Right lobe of liver (tissue), 6 donors: ENCODE data around the gene DTX3. TPM values are rescaled to one million over a fixed set of nuclear protein-coding genes. Genes with fewer than 3 reads are reported as not detected.

Source experiments
- ATAC-seq, 4 donors: fragments of 200-7000 bp; cut with Tn5 transposase; one replicate each; pipeline ENCODE4 v1.9.1; 2020; ENCODE audit warnings: mild to moderate bottlenecking in 4 of 4, moderate library complexity in 4 of 4
- DNase-seq, 3 donors: peaks; one replicate each; pipeline ENCODE4 v3.0.0-alpha.2; 2020
- H3K27ac ChIP-seq, 3 donors: fragments of 200-600 bp; one replicate each; pipeline ENCODE4 v1.8.0; 2022
- H3K27me3 ChIP-seq, 2 donors: fragments of 200-600 bp; one replicate each; pipeline ENCODE4 v1.8.0; 2022
- H3K36me3 ChIP-seq, 4 donors: fragments of 200-600 bp; sonication (generic) in 1 of 4; one replicate each; pipeline versions ENCODE4 v1.5.1 to v1.8.0; 2017 to 2022; ENCODE audit warnings: control low read depth in 1 of 4
- H3K4me1 ChIP-seq, 4 donors: fragments of 200-600 bp; sonication (generic) in 1 of 4; one replicate each; pipeline versions ENCODE4 v1.5.1 to v1.8.0; 2017 to 2022; ENCODE audit warnings: control low read depth in 1 of 4
- H3K4me3 ChIP-seq, 3 donors: fragments of 200-600 bp; one replicate each; pipeline ENCODE4 v1.8.0; 2022
- H3K9me3 ChIP-seq, 4 donors: fragments of 200-600 bp; sonication (generic) in 1 of 4; one replicate each; pipeline versions ENCODE4 v1.5.1 to v1.8.0; 2017 to 2022; ENCODE audit warnings: control low read depth in 1 of 4
- POLR2A ChIP-seq: fragments of 450-650 bp; IDR thresholded peaks from one replicate; pipeline ENCODE4 v1.6.1; 2017; ENCODE audit warnings: antibody characterized with exemption, mild to moderate bottlenecking
- WGBS: methylation state at CpG from one replicate; pipeline ENCODE4 v1.1.6; 2018; ENCODE audit warnings: low coverage, low lambda C conversion rate; ENCODE audit not compliant: insufficient coverage; ENCODE audit errors: missing lambda C conversion rate; 5-methylcytosine and 5-hydroxymethylcytosine counted together
- intact Hi-C, 2 donors: fragments of 100-400 bp; cut with DNase I; formaldehyde crosslinking; loops; one replicate each; pipeline versions ENCODE4 v1.11.2 to v1.14.1; 2022
- total RNA-seq, 6 experiments: library from RNA; depleted of rRNA in 2 of 6; stranded (reverse); fragments of >200 nt in 2 of 6; fragmentation: NEBNext Ultra II Directional in 3 of 6; extraction: Animal tissue kit (Norgen Biotek cat#: 25700) in 3 of 6; gene quantifications; one replicate each; pipeline versions ENCODE4 v1.1.0 to v1.2.4, GENCODE V29; 2016 to 2023
- TF ChIP-seq, protein P1 (sequence below), 4 donors: fragments of 200-600 bp in 3 of 4; fragments of 450-650 bp in 1 of 4; IDR thresholded peaks; one replicate each; pipeline versions ENCODE4 v1.5.1 to v1.8.0; 2016 to 2022; ENCODE audit warnings: antibody characterized with exemption in 4 of 4, mild to moderate bottlenecking in 2 of 4
- donor health status: DM: no; HTN: yes; CAD: no.
- donor health status: DM: no; HTN: no; CAD: no.
- donor health status: DM: no; HTN: no; CAD: no.
- donor health status: DM: no; HTN: yes; CAD: no.
- donor health status: DM: no; HTN: yes; CAD: no.

The DTX3 gene
- total RNA-seq, 6 experiments from 2014 or later, result 0.86 to 2.7 (median 1.9) TPM

GRCh38 chr12:57613427-57614109 is 8.9 kb downstream of the DTX3 start:
- H3K4me3 ChIP-seq, result no peak overlapping the region
- no peaks in the 10 kb centered on the region for H3K36me3 ChIP-seq
- no peak for ATAC-seq
- no peak overlapping the region for H3K27ac ChIP-seq
- no peaks in the 10 kb centered on the region for H3K9me3 ChIP-seq
- intact Hi-C loops, result no loop called here
- TF ChIP-seq, protein P1, sequence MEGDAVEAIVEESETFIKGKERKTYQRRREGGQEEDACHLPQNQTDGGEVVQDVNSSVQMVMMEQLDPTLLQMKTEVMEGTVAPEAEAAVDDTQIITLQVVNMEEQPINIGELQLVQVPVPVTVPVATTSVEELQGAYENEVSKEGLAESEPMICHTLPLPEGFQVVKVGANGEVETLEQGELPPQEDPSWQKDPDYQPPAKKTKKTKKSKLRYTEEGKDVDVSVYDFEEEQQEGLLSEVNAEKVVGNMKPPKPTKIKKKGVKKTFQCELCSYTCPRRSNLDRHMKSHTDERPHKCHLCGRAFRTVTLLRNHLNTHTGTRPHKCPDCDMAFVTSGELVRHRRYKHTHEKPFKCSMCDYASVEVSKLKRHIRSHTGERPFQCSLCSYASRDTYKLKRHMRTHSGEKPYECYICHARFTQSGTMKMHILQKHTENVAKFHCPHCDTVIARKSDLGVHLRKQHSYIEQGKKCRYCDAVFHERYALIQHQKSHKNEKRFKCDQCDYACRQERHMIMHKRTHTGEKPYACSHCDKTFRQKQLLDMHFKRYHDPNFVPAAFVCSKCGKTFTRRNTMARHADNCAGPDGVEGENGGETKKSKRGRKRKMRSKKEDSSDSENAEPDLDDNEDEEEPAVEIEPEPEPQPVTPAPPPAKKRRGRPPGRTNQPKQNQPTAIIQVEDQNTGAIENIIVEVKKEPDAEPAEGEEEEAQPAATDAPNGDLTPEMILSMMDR (IDR thresholded peaks at IDR 0.05), result no peak
- TF ChIP-seq POLR2A, result no peak
- H3K4me1 ChIP-seq, result peaks cover 0 to 12% (median 0%) of the 10 kb centered on the region in 4 donors
- peaks cover 0 to 8% of the 10 kb centered on the region in 2 donors for H3K27me3 ChIP-seq
- DNase-seq, result no peak
- WGBS, result 79% methylated on average over 7 of the region's 10 CpGs

DNA sequence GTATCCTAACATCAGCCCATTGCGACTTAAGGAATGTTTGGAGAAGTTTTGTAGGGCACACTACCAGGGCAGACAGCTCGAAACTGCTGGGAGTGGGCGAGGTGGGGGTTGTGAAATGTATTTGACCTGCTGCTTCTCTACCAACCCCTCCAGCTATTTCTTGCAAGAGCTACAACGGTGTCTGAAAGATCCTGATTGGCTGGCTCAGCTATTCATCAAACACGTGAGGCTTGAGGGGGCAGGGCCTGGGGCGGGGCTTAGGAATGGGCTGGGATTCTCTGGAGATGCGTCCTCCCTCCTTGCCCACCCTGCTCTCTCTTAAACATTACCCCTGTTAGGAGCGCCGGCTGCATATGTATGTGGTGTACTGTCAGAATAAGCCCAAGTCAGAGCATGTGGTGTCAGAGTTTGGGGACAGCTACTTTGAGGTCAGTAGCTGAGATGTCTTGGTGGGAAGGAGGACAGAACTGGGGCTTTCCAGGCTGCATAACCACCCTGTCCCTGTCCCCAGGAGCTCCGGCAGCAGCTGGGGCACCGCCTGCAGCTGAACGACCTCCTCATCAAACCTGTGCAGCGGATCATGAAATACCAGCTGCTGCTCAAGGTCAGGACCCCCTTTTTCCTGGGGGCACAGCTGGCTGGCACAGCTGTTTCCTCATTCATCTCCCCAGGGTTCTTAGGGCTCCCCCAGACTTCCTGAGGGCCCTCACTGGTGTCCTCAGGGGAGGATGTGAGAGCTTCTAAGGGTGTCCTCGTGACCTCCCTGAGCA is 9.7 kb downstream of the DTX3 start:
- Histone ChIP-seq H3K36me3 (no peaks in the 10 kb centered on the region), H3K4me1 (peaks cover 0 to 12% (median 0%) of the 10 kb centered on the region in 4 donors), H3K27me3 (peaks cover 0 to 10% of the 10 kb centered on the region in 2 donors), H3K4me3 (no peak overlapping the region), H3K27ac (no peak overlapping the region), H3K9me3 (no peaks in the 10 kb centered on the region)
- no peak for ATAC-seq
- TF ChIP-seq POLR2A, result no peak
- TF ChIP-seq, protein P1 (IDR thresholded peaks at IDR 0.05), result no peak
- DNase-seq, result no peak
- WGBS, result 16% methylated on average over 7 of the region's 14 CpGs
- intact Hi-C loops, result no loop called here

DNA sequence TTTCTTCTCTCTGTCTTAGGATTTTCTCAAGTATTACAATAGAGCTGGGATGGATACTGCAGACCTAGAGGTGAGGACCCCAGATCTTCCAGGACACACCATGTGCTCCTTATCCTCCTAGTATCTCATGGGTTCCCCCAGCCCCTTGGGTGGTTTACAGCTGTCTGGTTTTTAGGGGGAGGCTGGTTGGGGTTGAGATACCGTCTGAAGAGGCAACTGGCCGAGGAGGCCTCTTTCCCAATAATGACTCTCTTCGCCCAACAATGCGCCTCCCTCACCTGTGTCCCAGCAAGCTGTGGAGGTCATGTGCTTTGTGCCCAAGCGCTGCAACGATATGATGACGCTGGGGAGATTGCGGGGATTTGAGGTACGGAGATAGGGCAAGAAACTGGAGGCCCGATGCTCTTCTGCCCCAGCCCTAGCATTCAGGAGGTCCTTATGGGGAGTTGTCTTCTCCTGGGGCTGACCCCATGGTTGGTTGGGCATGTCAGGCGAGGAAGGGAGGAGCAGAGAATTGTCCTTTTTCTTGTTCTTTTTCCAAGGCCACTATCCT is 10.4 kb downstream of the DTX3 start:
- Histone ChIP-seq H3K36me3 (no peaks in the 10 kb centered on the region), H3K4me1 (peaks cover 0 to 12% (median 0%) of the 10 kb centered on the region in 4 donors), H3K9me3 (no peaks in the 10 kb centered on the region), H3K4me3 (no peak overlapping the region), H3K27me3 (peaks cover 0 to 17% of the 10 kb centered on the region in 2 donors), H3K27ac (no peak overlapping the region)
- 72% methylated on average over 8 of the region's 11 CpGs for WGBS
- DNase-seq (no peak), ATAC-seq (no peak)
- TF ChIP-seq POLR2A, result no peak
- TF ChIP-seq, protein P1 (IDR thresholded peaks at IDR 0.05), result no peak
- intact Hi-C loops, result no loop called here

- H3K4me3 ChIP-seq, result no peak overlapping the region
- no peaks in the 10 kb centered on the region for H3K9me3 ChIP-seq
- TF ChIP-seq, protein P1 (IDR thresholded peaks at IDR 0.05), result no peak
- TF ChIP-seq POLR2A, result no peak
- H3K27me3 ChIP-seq, result peaks cover 0 to 21% of the 10 kb centered on the region in 2 donors
- H3K4me1 ChIP-seq, result peaks cover 0 to 8% (median 0%) of the 10 kb centered on the region in 4 donors
- no peak overlapping the region for H3K27ac ChIP-seq
- DNase-seq (no peak), ATAC-seq (no peak)
- intact Hi-C loops, result no loop called here
- WGBS, result 64% methylated on average over 3 of the region's 5 CpGs
- H3K36me3 ChIP-seq, result no peaks in the 10 kb centered on the region
Measured at GRCh38 chr12:57615637-57616036, 11.0 kb downstream of the DTX3 start.
